ENCODE measurements around the gene XAGE5.
"Not testable (repeated sequence)": the region's sequence is repeated elsewhere in the genome, so short reads cannot be mapped to it uniquely, and the experiment has no call there.

Gene XAGE5

DNA sequence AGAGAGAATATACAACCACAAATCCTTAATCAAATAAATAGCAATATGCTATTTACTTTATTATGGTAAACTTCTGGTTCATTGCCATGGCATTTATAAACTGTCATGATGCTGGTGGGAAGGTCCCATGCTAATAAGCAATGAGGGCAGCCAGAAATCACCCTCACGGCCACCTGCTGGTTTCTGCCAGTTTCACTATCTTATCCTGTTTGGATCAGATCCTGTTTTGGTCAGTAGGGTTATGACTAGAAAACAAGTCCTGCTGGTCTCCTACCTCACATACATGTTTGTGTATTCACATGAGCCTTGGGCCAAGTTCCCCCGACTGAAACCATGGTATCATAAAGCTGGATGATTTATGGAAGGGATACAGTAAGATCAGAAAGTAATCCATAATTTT is 28.1 kb downstream of the XAGE5 start:
- no peak for DNase-seq (ENCODE audit: low spot score)
- TF ChIP-seq, protein P1, sequence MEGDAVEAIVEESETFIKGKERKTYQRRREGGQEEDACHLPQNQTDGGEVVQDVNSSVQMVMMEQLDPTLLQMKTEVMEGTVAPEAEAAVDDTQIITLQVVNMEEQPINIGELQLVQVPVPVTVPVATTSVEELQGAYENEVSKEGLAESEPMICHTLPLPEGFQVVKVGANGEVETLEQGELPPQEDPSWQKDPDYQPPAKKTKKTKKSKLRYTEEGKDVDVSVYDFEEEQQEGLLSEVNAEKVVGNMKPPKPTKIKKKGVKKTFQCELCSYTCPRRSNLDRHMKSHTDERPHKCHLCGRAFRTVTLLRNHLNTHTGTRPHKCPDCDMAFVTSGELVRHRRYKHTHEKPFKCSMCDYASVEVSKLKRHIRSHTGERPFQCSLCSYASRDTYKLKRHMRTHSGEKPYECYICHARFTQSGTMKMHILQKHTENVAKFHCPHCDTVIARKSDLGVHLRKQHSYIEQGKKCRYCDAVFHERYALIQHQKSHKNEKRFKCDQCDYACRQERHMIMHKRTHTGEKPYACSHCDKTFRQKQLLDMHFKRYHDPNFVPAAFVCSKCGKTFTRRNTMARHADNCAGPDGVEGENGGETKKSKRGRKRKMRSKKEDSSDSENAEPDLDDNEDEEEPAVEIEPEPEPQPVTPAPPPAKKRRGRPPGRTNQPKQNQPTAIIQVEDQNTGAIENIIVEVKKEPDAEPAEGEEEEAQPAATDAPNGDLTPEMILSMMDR (IDR thresholded peaks at IDR 0.05; ENCODE audit: extremely low read depth, missing control alignments), result no peak

DNA sequence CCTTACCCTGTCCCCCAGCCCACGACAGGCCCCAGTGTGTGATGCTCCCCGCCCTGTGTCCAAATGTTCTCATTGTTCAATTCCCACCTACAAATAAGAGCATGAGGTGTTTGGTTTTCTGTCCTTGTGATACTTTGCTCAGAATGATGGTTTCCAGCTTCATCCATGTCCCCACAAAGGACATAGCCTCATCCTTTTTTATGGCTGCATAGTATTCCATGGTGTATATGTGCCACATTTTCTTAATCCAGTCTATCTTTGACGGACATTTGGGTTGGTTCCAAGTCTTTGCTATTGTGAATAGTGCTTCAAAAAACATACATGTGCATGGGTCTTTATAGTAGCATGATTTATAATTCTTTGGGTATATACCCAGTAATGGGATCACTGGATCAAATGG is 32.5 kb downstream of the XAGE5 start:
- not testable (repeated sequence) for DNase-seq (ENCODE audit: low spot score)

DNA sequence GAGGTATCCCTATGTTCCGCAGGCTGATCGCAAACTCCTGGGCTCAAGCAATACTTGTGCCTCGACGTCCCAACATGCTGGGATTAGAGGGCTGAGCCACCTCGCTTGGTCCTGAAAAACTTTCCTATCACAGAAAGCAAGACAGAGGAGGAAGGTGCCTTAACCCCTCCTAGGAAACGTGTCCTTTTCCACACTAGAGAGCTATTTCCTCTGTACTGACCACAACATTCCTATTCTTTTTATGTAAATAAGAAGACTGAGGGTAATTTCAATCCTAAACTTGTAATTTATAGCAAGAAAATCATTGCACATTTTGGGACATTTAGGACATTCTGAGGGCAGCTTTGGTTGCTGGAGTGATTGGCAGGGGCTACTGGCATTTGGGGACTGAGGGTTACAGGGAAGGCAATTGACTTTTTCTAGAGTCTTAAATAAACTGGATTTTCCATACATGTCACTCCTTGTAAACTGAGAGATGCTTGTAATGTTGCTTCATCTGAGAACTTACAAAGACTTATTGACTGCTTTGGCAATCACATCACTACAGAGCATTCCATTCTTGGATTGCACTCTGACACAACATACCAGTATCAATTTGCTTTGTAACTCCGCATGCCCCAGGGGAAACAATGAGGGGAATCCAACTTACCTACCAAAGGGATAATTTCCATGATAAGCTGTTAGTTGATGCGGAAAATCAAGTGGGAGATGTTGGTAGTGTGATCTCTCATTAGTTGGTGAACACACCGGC is 41.2 kb downstream of the XAGE5 start:
- no peak for DNase-seq (ENCODE audit: low spot score)
- TF ChIP-seq, protein P1 (IDR thresholded peaks at IDR 0.05; ENCODE audit: extremely low read depth, missing control alignments), result no peak

DNA sequence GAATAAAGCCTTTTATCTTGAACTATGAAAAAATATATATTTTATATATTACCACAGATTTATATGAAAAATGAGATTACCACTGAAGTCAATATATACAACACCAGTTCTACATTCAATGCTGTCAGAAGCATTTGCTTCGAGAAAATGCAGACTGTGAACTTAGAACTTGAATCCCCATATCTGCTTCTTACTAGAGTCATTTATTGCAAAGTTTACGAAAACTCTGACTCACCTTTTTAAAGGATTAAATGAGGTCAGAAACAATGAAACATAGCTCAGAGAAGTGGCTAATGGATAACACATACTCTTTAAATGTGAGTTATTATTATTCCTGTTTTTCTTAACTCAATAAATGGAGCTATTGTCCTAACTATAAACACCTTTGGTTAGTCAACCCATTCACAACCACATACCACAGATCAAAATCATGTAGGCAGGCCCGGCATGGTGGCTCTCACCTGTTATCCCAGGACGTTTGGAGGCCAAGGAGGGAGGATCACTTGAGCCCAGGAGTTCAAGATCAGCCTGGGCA is 46.0 kb downstream of the XAGE5 start:
- not testable (repeated sequence) for DNase-seq (ENCODE audit: low spot score)

DNA sequence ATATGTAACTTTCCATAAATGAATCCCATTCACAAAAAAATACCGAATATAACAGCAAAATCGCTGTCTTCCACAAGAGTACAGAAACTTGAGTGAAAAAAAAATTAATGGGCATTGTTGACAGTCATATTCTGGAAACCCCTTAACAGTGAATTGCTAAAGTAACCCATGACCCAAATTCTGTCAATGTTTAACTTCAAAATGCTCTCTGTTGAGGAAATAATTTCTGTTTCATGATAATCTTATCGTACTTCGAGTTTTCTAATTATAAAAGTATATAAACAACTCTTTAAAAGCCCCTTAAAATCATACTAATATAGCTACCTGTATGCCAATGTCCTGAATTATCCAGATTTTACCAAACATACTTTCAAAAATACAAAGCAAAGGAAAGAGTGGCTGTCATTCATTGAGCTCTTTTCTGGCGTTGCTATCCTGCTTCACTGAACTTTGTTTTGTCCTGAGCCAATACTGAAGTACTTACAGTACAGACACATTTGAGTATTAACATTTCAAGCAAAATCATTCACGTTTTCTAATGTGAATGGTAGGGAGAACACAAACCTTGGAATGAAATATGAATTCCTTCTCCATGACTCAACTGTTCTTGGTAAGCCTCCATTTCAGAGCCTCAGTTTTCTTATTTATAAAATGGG is 54.4 kb downstream of the XAGE5 start:
- TF ChIP-seq, protein P1 (IDR thresholded peaks at IDR 0.05; ENCODE audit: extremely low read depth, missing control alignments), result no peak
- no peak for DNase-seq (ENCODE audit: low spot score)

Data from GM20000 (cell line).